HepG2 (cell line): ENCODE results near the gene EDEM1. TPM values are rescaled to one million over a fixed set of nuclear protein-coding genes. Genes with fewer than 3 reads are reported as not detected.

ENCODE experiments used
- ATAC-seq: fragments of 200-7000 bp; cut with Tn5 transposase; 3 replicates; pipeline ENCODE4 v1.9.1; 2020; ENCODE audit warnings: mild to moderate bottlenecking, moderate library complexity
- BruUV-seq: library from RNA; stranded (reverse); fragments of 400-500 nt; replicated peaks from 2 replicates; lab custom pipeline; 2021; lab: Mats Ljungman, UMichigan
- CTCF ChIA-PET: fragments of 300-600 bp; formaldehyde crosslinking; extraction: SDS; loops from one replicate; lab custom pipeline; 2021; ENCODE audit warnings: low total read pairs, inconsistent platforms, low intra/inter-chr PET ratio; lab: Yijun Ruan, JAX
- POLR2A ChIA-PET: fragments of 350-600 bp; sonication (Branson Sonifier 250); formaldehyde crosslinking; loops from one replicate; lab custom pipeline; 2020; ENCODE audit warnings: antibody characterized with exemption, inconsistent platforms; lab: Yijun Ruan, JAX
- DNase-seq: peaks from one replicate; pipeline ENCODE4 v3.0.0-alpha.2; 2015; ENCODE audit warnings: low spot score
- FAIRE-seq: peaks from 3 replicates; lab custom pipeline; 2011; peaks lifted over from hg19 to GRCh38; lab: Jason Lieb, UNC
- H2AFZ ChIP-seq: one replicate; pipeline ENCODE4 v1.6.1; 2011; ENCODE audit warnings: low read length, inconsistent platforms
- H3K27ac ChIP-seq: fragments of 300-600 bp; 3 replicates; pipeline ENCODE4 v1.8.0; 2011; ENCODE audit warnings: mixed run types, mild to moderate bottlenecking, mixed read lengths, low read length, inconsistent platforms; ENCODE audit not compliant: insufficient read depth; ENCODE audit errors: extremely low read length
- H3K27me3 ChIP-seq, 2 experiments: fragments of 200-600 bp in 1 of 2; 2 replicates in 1 of 2; 3 replicates in 1 of 2; pipeline versions ENCODE4 v1.6.0 to v1.8.0; 2011; ENCODE audit warnings: low read length in 2 of 2, mild to moderate bottlenecking in 2 of 2, moderate library complexity in 2 of 2, inconsistent platforms in 1 of 2; ENCODE audit not compliant: insufficient read depth in 2 of 2, control insufficient read depth in 1 of 2
- H3K36me3 ChIP-seq, 2 experiments: fragments of 200-600 bp in 1 of 2; replicated peaks in 1 of 2; 2 replicates in 1 of 2; 3 replicates in 1 of 2; pipeline versions ENCODE4 v1.5.1 to v1.8.0; 2011; ENCODE audit warnings: low read length in 2 of 2, inconsistent platforms in 1 of 2; ENCODE audit not compliant: insufficient read depth in 2 of 2, control insufficient read depth in 1 of 2
- H3K4me1 ChIP-seq: 2 replicates; pipeline ENCODE4 v1.5.1; 2012; ENCODE audit warnings: low read length, inconsistent platforms; ENCODE audit not compliant: insufficient read depth
- H3K4me2 ChIP-seq: 2 replicates; pipeline ENCODE4 v1.6.0; 2011; ENCODE audit warnings: low read depth, low read length, inconsistent platforms
- H3K4me3 ChIP-seq, 3 experiments: fragments of 200-600 bp in 1 of 3; sonication (generic), shearing (Covaris generic) in 1 of 3; replicated peaks in 1 of 3; 2 replicates each; pipeline ENCODE4 v1.5.1; 2011 to 2016; ENCODE audit warnings: low read length in 3 of 3, inconsistent platforms in 2 of 3, low read depth in 2 of 3, mild to moderate bottlenecking in 2 of 3, control low read depth in 1 of 3, mixed read lengths in 1 of 3; ENCODE audit not compliant: insufficient read depth in 1 of 3
- H3K79me2 ChIP-seq: one replicate; pipeline ENCODE4 v1.6.1; 2011; ENCODE audit warnings: low read length, inconsistent platforms; ENCODE audit not compliant: insufficient read depth
- H3K9ac ChIP-seq: 2 replicates; pipeline ENCODE4 v1.6.0; 2011; ENCODE audit warnings: mild to moderate bottlenecking, low read depth, low read length, inconsistent platforms; ENCODE audit not compliant: insufficient read depth
- H3K9me3 ChIP-seq: 2 replicates; pipeline ENCODE4 v1.5.1; 2012; ENCODE audit warnings: mild to moderate bottlenecking, low read length
- H4K20me1 ChIP-seq: 2 replicates; pipeline ENCODE4 v1.6.0; 2011; ENCODE audit warnings: inconsistent platforms, mild to moderate bottlenecking, low read length, moderate library complexity; ENCODE audit not compliant: insufficient read depth
- GATA4 ChIP-seq: sonication (generic); IDR thresholded peaks from 2 replicates; pipeline ENCODE4 v1.6.1; 2016; ENCODE audit warnings: antibody characterized with exemption, low read depth, borderline replicate concordance
- XBP1 ChIP-seq: sonication (generic); formaldehyde crosslinking; IDR thresholded peaks from 2 replicates; pipeline ENCODE4 v1.5.0; 2020; ENCODE audit warnings: missing genetic modification reagents
- ZBTB38 ChIP-seq: sonication (generic); formaldehyde crosslinking; IDR thresholded peaks from 2 replicates; pipeline ENCODE4 v1.5.1; 2020; ENCODE audit warnings: mild to moderate bottlenecking, missing genetic modification reagents
- WGBS: methylation state at CpG from one replicate; pipeline ENCODE4 v1.1.6; 2017; ENCODE audit warnings: low lambda C conversion rate; 5-methylcytosine and 5-hydroxymethylcytosine counted together
- in situ Hi-C: cut with HindIII; loops from 2 replicates; pipeline ENCODE4 v1.10.0; 2017; ENCODE audit warnings: low pct_unique_long_range_greater_than_20kb; ENCODE audit not compliant: extremely low pct_ligation_motif_present
- intact Hi-C: fragments of 100-400 bp; cut with micrococcal nuclease; formaldehyde crosslinking; loops from one replicate; pipeline ENCODE4 v1.10.0; 2022; ENCODE audit not compliant: unreplicated experiment
- polyA plus RNA-seq, 8 experiments: library from polyadenylated mRNA; depleted of rRNA in 3 of 8; stranded (reverse) in 7 of 8; unstranded in 1 of 8; fragments of >200 nt; fragmentation: Illumina TruSeq in 4 of 8; extraction: Trizol in 4 of 8; gene quantifications; 2 replicates each; pipeline versions ENCODE4 v1.2.1 to v1.2.3, GENCODE V29; 2011 to 2016; ENCODE audit warnings: low read depth in 4 of 8, missing spikeins in 1 of 8, mixed read lengths in 1 of 8; ENCODE audit not compliant: insufficient read depth in 1 of 8
- total RNA-seq, 5 experiments: library from RNA; depleted of rRNA; stranded (reverse); fragments of >200 nt; fragmentation: Illumina TruSeq; extraction: Trizol; gene quantifications; 2 replicates each; pipeline ENCODE4 v1.2.3, GENCODE V29; 2016; ENCODE audit warnings: low read depth in 1 of 5
- TF ChIP-seq, protein P1 (sequence below): sonication (generic); formaldehyde crosslinking; IDR thresholded peaks from 2 replicates; pipeline ENCODE4 v1.4.0; 2020; ENCODE audit warnings: missing genetic modification reagents
- TF ChIP-seq, protein P2 (sequence below): sonication (generic); formaldehyde crosslinking; conservative IDR thresholded peaks from 2 replicates; pipeline ENCODE4 v1.4.0; 2020; ENCODE audit warnings: missing genetic modification reagents
- TF ChIP-seq, protein P3 (sequence below): sonication (generic); formaldehyde crosslinking; IDR thresholded peaks from 2 replicates; pipeline ENCODE4 v1.5.0; 2020; ENCODE audit warnings: mild to moderate bottlenecking, missing genetic modification reagents
- TF ChIP-seq, protein P4 (sequence below): sonication (generic); formaldehyde crosslinking; IDR thresholded peaks from 2 replicates; pipeline ENCODE4 v1.5.0; 2020; ENCODE audit warnings: mild to moderate bottlenecking, missing genetic modification reagents, borderline replicate concordance

EDEM1 gene
- total and polyA plus RNA-seq, 2 of the 13 experiments (the other 11 are each of a cell fraction or from before 2014, with no cell fraction given) = 13.8 to 25.8 TPM

DNA sequence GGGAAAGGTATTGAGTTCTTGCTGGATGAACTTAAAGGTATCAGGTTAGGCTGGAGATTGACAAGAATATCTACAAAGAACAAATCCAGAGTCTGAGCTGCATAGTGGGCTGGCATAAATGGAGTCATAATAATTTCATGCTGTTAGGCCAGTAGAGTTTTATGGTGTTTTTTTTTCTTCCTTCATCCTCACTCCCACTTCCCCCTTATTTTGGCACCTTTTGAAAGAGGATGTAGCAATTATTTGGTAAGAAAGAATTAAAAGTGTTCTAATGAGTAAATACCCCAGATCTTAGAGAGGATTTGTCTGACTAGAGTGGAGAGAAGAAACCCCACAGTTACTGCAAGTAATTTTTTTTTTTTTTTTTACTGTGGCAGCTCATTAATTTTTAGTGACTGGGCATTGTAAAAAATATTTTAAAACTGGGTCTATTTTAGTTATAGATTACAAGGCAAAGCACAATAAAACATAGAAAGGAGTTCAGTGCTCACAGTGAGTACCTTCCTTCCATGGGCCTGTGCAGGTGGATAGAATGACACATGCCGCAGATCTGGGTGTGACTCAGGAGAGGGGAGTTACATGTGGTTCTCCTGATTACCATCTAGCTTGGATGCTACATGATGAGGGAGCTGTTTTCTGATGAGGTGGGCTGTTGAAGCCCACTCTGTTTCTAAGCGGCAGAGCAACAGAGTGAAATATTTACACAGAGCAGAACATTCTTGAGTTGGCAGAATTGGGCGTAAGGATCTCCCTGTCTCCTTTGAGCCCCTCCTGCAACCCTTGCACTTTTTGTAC is 5.3 kb downstream of the EDEM1 start:
- Histone ChIP-seq H3K4me3 (no peak overlapping the region), H3K4me1 (peaks cover 76% of the 10 kb centered on the region), H3K36me3 (peaks cover 4 to 31% of the 10 kb centered on the region in 2 experiments), H2AFZ (no peak overlapping the region), H3K79me2 (peaks cover 95% of the 10 kb centered on the region), H4K20me1 (peaks cover 23% of the 10 kb centered on the region), H3K9ac (no peak overlapping the region), H3K27me3 (no peaks in the 10 kb centered on the region; a peak in 1 of 5 replicates), H3K9me3 (no peaks in the 10 kb centered on the region), H3K27ac (no peak overlapping the region), H3K4me2 (no peak overlapping the region)
- TF ChIP-seq, protein P1, sequence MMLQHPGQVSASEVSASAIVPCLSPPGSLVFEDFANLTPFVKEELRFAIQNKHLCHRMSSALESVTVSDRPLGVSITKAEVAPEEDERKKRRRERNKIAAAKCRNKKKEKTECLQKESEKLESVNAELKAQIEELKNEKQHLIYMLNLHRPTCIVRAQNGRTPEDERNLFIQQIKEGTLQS (CRISPR knock-in tag) = no peak
- TF ChIP-seq ZBTB38 (CRISPR knock-in tag) = no peak
- TF ChIP-seq GATA4 = no peak
- TF ChIP-seq, protein P2, sequence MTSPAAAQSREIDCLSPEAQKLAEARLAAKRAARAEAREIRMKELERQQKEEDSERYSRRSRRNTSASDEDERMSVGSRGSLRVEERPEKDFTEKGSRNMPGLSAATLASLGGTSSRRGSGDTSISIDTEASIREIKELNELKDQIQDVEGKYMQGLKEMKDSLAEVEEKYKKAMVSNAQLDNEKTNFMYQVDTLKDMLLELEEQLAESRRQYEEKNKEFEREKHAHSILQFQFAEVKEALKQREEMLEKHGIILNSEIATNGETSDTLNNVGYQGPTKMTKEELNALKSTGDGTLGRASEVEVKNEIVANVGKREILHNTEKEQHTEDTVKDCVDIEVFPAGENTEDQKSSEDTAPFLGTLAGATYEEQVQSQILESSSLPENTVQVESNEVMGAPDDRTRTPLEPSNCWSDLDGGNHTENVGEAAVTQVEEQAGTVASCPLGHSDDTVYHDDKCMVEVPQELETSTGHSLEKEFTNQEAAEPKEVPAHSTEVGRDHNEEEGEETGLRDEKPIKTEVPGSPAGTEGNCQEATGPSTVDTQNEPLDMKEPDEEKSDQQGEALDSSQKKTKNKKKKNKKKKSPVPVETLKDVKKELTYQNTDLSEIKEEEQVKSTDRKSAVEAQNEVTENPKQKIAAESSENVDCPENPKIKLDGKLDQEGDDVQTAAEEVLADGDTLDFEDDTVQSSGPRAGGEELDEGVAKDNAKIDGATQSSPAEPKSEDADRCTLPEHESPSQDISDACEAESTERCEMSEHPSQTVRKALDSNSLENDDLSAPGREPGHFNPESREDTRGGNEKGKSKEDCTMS = no peak
- no peak for TF ChIP-seq XBP1 (CRISPR knock-in tag)
- TF ChIP-seq, protein P3, sequence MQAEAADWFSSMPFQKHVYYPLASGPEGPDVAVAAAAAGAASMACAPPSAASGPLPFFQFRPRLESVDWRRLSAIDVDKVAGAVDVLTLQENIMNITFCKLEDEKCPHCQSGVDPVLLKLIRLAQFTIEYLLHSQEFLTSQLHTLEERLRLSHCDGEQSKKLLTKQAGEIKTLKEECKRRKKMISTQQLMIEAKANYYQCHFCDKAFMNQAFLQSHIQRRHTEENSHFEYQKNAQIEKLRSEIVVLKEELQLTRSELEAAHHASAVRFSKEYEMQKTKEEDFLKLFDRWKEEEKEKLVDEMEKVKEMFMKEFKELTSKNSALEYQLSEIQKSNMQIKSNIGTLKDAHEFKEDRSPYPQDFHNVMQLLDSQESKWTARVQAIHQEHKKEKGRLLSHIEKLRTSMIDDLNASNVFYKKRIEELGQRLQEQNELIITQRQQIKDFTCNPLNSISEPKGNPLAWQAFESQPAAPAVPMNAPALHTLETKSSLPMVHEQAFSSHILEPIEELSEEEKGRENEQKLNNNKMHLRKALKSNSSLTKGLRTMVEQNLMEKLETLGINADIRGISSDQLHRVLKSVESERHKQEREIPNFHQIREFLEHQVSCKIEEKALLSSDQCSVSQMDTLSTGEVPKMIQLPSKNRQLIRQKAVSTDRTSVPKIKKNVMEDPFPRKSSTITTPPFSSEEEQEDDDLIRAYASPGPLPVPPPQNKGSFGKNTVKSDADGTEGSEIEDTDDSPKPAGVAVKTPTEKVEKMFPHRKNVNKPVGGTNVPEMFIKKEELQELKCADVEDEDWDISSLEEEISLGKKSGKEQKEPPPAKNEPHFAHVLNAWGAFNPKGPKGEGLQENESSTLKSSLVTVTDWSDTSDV (CRISPR knock-in tag) = no peak
- TF ChIP-seq, protein P4, sequence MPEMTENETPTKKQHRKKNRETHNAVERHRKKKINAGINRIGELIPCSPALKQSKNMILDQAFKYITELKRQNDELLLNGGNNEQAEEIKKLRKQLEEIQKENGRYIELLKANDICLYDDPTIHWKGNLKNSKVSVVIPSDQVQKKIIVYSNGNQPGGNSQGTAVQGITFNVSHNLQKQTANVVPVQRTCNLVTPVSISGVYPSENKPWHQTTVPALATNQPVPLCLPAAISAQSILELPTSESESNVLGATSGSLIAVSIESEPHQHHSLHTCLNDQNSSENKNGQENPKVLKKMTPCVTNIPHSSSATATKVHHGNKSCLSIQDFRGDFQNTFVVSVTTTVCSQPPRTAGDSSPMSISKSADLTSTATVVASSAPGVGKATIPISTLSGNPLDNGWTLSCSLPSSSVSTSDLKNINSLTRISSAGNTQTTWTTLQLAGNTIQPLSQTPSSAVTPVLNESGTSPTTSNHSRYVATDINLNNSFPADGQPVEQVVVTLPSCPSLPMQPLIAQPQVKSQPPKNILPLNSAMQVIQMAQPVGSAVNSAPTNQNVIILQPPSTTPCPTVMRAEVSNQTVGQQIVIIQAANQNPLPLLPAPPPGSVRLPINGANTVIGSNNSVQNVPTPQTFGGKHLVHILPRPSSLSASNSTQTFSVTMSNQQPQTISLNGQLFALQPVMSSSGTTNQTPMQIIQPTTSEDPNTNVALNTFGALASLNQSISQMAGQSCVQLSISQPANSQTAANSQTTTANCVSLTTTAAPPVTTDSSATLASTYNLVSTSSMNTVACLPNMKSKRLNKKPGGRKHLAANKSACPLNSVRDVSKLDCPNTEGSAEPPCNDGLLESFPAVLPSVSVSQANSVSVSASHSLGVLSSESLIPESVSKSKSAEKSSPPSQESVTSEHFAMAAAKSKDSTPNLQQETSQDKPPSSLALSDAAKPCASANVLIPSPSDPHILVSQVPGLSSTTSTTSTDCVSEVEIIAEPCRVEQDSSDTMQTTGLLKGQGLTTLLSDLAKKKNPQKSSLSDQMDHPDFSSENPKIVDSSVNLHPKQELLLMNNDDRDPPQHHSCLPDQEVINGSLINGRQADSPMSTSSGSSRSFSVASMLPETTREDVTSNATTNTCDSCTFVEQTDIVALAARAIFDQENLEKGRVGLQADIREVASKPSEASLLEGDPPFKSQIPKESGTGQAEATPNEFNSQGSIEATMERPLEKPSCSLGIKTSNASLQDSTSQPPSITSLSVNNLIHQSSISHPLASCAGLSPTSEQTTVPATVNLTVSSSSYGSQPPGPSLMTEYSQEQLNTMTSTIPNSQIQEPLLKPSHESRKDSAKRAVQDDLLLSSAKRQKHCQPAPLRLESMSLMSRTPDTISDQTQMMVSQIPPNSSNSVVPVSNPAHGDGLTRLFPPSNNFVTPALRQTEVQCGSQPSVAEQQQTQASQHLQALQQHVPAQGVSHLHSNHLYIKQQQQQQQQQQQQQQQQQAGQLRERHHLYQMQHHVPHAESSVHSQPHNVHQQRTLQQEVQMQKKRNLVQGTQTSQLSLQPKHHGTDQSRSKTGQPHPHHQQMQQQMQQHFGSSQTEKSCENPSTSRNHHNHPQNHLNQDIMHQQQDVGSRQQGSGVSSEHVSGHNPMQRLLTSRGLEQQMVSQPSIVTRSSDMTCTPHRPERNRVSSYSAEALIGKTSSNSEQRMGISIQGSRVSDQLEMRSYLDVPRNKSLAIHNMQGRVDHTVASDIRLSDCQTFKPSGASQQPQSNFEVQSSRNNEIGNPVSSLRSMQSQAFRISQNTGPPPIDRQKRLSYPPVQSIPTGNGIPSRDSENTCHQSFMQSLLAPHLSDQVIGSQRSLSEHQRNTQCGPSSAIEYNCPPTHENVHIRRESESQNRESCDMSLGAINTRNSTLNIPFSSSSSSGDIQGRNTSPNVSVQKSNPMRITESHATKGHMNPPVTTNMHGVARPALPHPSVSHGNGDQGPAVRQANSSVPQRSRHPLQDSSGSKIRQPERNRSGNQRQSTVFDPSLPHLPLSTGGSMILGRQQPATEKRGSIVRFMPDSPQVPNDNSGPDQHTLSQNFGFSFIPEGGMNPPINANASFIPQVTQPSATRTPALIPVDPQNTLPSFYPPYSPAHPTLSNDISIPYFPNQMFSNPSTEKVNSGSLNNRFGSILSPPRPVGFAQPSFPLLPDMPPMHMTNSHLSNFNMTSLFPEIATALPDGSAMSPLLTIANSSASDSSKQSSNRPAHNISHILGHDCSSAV (CRISPR knock-in tag) = no peak
- ChIA-PET CTCF (no interaction called here), POLR2A (interaction anchor here (1.2 kb wide), 1 partner anchor 54 kb away, joined by 4 read pairs; no protein-coding TSS in a partner anchor)
- DNase-seq = no peak
- no peak for FAIRE-seq
- WGBS = 95% methylated on average over 3 of the region's 3 CpGs
- no peak for ATAC-seq
- in situ Hi-C loops = no loop called here
- no TSS peak for BruUV-seq
- intact Hi-C loops = no loop called here
